ENCODE data around the gene SGO1.

The SGO1 gene

DNA sequence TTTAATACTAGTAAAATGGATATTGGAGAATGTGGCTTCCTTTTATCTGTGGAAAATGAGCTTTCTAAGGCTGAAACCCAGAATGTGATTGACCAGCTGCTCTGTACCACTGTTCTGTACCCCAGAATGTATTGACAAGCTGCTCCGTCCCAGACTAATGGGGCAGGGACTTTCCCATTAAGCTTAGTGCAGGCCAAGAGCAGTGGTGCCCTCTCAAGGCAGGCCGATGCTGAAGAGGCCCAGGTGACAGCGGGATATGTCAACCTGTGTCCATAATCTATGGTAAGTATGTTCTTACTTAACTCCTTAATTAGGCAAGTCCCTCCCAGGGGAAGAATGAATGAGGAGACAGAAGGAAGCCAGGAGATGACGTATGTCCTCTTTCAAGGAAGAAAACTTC lies 31.1 kb downstream of the SGO1 start:
- no peak for DNase-seq (ENCODE audit: low read depth in 3 of 3)

DNA sequence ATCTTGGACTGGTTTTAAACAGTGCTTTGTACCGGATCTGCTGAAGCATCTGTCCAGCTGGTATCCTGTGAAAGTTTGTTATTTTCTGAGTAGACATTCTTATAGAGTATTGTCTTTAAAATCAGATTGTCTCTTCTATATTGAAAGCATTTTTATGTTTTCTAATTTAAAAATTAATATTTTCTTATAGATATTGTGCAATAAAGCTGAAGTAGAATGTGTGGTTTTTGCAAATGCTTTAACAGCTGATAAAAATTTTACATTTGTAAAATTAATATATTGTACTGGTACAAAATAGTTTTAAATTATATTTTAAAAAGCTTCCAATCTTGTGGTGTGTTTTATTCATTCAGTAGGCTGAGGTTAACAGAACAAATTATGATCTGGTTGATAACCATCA lies 31.9 kb downstream of the SGO1 start:
- DNase-seq (ENCODE audit: low read depth in 3 of 3) = no peak

DNA sequence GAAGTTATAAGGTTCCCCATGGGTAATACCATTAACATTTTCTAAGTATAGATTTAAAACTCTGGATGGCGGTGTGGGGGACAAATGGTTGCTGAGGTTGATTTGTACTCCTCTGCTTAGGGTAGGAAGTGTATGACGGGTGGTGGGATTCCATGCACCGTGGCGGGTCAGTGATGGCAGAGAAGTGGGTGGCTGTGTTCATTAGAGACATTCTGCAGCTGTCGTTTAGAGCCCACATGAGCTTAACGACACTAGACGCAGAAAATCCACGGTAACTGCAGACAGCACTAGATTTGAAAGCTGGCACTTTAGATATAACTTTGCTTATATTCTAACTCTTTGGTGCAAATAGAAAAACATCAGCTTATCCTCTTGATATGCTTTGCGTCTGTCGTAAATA lies 37.5 kb downstream of the SGO1 start:
- DNase-seq (ENCODE audit: low read depth in 3 of 3) = no peak

DNA sequence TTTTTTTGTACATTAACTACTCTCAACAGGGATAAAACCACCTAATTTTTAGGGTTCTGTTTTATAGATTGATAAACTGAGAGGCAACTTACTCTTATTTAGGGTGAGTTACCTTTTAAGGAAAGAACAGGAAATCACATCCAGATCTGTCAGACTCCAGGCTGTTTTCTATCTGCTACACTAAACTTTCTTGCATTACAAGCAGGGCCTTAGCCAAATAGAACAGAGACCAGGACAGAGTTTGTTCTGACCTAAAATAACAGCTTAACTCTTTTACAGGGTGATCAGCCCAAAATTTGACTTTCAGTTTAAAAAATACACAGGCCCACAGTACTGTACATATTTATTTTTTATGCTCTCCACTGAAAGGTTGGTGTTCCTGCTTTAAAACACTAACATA lies 38.6 kb downstream of the SGO1 start:
- no peak for DNase-seq (ENCODE audit: low read depth in 3 of 3)

DNA sequence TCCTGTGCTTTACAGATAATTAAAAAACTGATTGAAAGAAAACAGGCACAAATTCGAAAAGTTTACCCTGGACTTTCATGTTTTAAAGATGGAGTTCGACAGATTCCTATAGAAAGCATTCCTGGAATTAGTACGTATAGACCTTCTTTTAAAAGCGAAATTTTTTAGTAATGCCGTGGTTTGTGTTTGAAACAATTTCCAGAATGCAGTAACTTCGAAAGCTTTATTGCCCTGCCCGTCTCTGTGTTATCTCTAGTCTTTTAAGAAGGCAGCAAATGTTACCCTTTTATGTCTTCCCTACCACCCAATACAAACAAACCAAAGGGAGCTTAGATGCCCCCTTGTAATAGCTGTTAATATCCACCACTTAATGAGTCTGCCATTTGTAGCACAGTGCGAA lies 39.7 kb downstream of the SGO1 start:
- DNase-seq (ENCODE audit: low read depth in 3 of 3) = no peak

DNA sequence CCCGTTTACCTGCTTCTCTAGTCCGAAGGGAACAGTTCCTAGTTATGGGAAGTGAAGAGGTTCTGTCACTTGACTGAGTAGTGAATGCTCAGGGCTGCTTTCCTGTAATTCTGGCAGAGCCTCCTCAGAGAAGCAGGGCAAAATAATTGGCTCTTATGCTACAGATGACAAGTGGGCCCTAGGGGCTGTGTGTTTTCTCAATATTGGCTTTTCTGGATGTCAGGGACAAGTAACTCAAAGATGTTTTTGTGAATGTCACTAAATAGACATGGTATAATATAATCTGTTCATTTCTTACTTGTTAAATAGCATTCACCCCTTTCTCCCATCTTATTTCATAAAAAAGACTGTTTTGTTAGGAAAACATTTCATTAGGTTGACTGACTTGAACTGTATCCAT lies 40.1 kb downstream of the SGO1 start:
- DNase-seq (ENCODE audit: low read depth in 3 of 3) = no peak

DNA sequence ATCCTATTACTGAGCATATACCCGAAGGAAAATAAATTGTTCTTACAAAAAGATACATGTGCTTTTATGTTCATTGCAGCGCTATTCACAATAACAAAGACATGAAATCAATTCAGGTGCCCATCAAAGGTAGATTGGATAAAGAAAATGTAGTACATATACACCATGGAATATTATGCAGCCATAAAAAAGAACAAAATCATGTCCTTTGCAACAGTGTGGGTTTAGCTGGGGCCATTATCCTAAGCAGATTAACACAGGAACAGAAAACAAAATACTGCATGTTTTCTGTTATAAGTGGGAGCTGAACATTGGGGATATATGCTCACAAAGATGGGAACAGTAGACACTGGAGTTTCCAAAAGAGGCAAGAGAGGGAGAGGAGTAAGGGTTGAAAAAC lies 42.5 kb downstream of the SGO1 start:
- no peak for DNase-seq (ENCODE audit: low read depth in 3 of 3)

DNA sequence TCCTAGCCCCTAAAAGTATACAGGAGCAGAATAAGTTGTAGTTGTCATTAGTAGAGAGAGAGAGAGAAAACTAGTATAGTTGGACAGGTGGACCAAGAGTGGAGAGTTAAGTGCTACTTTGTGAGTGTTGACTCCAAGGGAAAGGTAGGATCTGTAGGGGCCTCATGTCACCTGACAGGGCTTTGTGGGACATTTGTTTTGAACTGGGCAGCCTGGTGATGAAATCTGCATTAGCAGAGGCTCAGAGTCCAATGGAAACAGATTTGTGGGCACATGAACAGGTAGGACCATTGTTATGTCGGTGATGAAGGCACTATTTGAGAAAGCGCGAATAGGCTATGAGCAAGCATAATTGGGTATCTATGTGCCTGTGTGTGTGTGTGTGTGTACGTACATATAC lies 43.5 kb downstream of the SGO1 start:
- no peak for DNase-seq (ENCODE audit: low read depth in 3 of 3)

DNA sequence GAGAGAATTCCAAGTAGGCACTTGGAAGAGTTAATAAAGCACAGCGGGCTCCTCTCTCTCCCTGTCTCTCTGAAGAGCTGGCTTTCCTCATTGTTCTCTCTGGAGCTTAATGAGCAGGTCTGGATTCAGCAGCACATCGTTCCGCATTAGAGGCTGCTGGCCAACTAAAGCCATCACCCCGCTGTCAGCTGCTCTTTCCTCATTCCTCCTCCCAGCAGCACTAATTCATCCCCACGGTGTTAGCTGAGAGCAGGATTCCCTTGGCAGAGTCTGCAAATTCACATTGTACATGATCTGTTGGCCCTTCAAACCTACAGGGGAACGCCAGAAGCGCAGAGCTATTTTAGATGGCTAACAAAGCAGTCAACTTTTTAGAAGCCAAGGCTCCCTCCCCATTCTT lies 44.2 kb downstream of the SGO1 start:
- DNase-seq (ENCODE audit: low read depth in 3 of 3) = no peak

DNA sequence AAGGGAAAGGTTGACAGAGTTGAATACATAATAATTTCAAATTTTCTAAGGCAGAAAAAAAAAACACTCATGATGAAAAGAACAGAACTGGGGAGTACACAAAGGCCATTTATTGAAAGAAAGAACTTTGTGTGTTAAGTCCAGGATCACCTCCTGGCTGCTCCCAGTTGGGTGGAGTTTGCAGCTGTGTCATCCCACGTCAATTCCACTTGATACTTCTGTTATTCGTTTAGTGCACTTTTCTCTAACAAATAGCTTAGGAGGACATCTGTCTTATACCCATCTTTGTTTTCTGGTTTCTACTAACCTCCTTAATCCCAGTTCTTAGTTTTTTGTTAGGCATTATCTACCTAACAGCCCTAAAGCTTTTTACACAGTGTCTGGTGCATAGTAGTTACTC lies 44.7 kb downstream of the SGO1 start:
- no peak for DNase-seq (ENCODE audit: low read depth in 3 of 3)

DNA sequence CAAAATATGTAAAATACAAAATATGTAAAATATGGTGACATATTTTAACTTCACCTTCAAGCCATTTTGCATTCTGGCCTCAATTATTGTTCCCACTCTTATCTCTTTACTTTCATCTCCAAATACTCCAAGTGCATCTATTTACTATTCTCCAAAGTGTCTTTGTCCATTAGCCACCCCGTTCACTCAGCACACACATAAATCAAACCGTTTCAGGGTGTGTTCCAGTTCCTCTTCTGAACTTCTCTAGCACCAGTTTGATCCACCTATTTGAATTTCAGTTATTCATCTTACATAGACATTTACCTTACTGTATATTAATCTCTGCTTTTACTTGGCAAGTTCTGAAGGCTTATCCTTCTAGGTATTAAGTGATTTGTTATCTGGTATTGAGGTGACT lies 45.1 kb downstream of the SGO1 start:
- DNase-seq (ENCODE audit: low read depth in 3 of 3) = no peak

DNA sequence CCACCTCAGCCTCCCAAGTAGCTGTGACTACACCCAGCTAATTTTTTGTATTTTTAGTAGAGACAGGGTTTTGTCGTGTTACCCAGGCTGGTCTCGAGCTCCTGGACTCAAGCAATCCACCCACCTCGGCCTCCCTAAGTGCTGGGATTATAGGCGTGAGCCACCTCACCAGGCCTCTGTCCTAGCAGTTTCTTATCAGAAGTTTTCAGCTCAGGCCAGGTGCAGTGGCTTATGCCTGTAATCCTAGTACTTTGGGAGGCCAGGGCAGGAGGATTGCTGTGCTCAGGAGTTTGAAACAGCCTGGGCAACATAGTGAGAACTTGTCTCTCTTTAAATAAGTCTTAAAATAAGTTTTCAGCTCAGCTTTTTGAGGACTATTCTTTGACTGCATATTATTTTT lies 48.4 kb downstream of the SGO1 start:
- no peak for DNase-seq (ENCODE audit: low read depth in 3 of 3)

DNA sequence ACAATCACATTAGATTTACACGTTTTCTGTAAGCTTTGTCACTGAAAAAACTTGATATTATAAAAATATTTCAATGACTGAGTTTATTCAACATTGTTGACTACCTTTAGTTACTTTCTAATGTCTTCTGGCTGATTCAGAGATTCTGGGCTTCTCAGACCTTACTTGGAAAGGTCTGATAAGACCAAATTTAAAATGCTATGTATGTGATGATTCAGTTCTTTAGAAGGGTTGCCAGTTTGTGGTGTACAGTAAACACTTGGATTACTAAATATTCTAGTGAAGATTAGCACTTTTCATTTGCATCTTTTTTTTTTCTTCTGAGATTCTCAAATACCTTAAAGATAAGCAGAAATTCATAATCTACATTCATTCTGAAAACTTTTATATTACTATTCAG lies 49.8 kb downstream of the SGO1 start:
- DNase-seq (ENCODE audit: low read depth in 3 of 3) = no peak

DNA sequence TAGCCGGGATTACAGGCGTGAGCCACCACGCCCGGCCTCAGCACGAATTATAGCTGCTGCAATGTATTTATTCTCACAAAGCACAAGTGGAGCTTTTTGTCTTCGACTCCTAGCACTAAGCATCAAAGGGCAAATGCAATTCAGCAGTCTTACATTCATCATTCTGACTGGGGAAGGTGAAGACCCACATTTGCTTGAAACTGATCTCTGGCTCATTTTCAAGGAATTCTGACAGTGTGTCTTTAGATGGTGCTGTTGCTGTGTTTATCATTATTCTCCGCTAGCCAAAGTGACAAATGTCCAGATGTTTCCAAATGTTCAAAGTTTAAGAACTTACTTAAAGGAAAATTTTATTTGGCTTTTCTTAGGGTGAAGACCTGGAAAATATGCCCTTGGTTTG lies 55.9 kb downstream of the SGO1 start:
- no peak for DNase-seq (ENCODE audit: low read depth in 3 of 3)

DNA sequence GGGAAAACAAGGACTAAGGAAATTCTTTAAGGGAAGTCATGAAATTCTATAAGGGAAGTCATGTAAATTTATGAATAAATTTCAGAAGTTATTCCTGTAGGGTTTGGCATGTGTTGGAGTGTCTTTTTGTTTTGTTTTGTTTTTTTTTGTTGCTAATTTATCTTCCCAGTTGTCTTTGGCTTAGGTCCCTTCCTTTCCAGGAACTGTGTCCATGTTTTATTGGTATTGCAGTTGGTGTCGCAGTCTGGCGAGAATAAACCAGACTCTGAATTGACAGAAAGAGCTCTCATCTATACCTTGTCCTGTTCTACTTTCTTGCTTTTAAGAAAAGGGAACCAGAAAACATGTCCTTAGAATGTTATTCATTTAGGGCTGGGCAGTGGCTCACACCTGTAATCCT lies 57.6 kb downstream of the SGO1 start:
- no peak for DNase-seq (ENCODE audit: low read depth in 3 of 3)

DNA sequence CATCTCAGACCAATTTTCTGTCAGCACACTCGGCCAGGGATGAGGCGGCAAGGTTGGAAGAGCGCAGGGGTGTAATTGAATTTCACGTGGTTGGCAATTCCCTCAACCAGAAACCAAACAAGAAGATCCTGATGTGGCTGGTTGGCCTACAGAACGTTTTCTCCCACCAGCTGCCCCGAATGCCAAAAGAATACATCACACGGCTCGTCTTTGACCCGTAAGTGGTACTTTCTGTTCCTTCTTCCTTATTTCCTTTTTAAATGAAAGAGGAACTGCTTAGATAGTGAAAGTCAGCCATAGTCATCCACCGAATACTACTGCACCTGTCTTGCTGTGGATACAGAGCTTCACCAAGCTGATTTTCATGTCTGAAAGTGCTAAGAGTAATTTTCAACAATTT lies 60.1 kb downstream of the SGO1 start:
- no peak for DNase-seq (ENCODE audit: low read depth in 3 of 3)

DNA sequence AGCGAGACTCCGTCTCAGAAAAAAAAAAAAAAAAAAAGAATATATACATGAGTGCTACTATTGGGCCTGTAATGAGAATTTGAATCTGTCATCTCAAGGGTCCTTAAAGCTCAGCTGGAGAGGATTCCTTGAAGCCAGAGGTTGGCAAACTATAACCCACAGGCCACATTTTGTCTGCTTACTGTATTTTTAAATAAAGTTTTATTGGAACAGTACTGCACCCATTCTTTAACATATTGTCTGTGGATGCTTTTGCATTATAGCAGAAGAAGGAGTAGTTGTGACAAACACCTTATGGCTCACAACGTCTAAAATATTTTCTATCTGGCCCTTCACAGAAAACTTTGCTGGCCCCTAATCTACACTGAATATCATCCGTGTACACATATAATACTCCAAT lies 60.7 kb downstream of the SGO1 start:
- DNase-seq (ENCODE audit: low read depth in 3 of 3) = no peak

DNA sequence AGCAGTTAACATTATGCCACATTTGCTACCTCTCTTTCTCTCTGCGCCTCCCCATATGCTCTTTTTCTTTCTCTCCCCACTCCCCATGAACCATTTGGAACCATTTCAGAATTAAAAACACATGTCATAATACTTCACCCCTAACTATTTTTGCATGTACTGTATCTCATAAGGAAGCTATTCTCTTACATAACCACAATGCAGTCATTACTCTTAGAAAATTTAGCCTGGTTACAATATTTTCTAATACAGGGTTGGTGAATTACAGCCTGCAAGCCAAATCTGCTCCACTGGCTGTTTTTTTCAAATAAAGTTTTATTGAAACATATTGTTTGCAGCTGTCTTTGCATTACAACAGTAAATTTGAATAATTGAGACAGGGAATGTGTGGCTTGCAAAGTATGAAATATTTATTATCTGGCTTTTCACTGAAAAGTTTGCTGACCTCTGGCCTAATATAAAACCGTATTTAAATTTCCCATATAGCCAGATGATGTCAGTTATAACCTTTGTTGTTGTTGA lies 62.8 kb downstream of the SGO1 start:
- DNase-seq (ENCODE audit: low read depth in 3 of 3) = no peak

DNA sequence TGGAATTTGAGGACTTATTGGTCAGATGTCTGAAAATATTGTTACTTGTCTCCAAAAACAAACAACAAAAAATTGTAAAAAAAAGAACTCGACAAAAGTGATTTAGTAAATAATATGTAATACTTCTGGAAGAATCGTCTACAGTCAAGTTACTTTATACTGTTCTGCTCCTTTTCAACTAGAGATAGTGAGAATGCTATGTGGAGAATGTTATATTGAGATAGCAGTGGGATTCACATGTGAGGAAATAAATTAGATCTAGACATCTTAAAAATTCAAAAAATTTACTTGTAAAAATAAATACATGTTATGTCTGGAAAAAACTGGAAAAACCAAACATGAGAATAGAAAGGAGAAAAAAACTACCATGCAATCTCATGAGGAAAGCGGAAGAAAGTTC lies 64.9 kb downstream of the SGO1 start:
- no peak for DNase-seq (ENCODE audit: low read depth in 3 of 3)
